Gastroesophageal sphincter (tissue), 3 donors: ENCODE data around the gene SLC4A11.
"Not testable (repeated sequence)": the region's sequence is repeated elsewhere in the genome, so short reads cannot be mapped to it uniquely, and the experiment has no call there.

Experiments used
- EP300 ChIP-seq: sonication (generic); formaldehyde crosslinking; IDR thresholded peaks from one replicate; pipeline ENCODE4 v1.6.1; 2017; ENCODE audit warnings: antibody characterized with exemption, mild to moderate bottlenecking
- POLR2A ChIP-seq, 2 donors: fragments of 450-650 bp; IDR thresholded peaks; one replicate each; pipeline ENCODE4 v1.6.1; 2017; ENCODE audit warnings: antibody characterized with exemption in 2 of 2, mild to moderate bottlenecking in 2 of 2, moderate library complexity in 1 of 2
- POLR2AphosphoS5 ChIP-seq: sonication (generic); formaldehyde crosslinking; IDR thresholded peaks from one replicate; pipeline ENCODE4 v1.6.1; 2017; ENCODE audit warnings: antibody characterized with exemption
- TF ChIP-seq, protein P1 (sequence below), 4 experiments: fragments of 200-600 bp in 2 of 4; fragments of 450-650 bp in 2 of 4; sonication (generic) in 1 of 4; IDR thresholded peaks; one replicate each; pipeline ENCODE4 v1.5.1; 2017 to 2019; ENCODE audit warnings: antibody characterized with exemption in 4 of 4, mild to moderate bottlenecking in 2 of 4, moderate library complexity in 2 of 4

DNA sequence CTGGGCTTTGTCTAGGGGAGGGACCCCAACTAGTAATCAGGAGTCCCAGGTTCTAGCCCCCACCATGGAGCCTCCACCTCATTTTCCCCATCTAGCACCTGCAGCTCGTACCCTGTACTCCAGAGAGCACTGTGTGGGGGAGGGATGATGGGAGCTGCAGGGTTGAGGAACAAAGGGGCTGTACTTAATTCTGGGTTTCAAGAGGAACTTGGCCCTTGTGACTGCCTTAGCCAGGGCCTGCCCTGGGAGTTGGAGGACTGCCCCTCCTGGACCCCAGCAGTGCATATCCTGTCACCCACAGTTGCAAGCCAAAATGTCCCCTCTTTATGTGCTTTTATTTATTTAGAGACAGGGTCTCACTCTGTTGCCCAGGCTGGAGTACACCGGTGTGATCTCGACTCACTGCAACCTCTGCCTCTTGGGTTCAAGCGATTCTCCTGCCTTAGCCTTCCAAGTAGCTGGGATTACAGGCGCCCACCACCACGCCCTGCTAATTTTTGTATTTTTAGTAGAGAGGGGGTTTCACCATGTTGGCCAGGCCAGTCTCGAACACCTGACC, 23.6 kb downstream of the SLC4A11 start:
- TF ChIP-seq POLR2A (IDR thresholded peaks at IDR 0.05); POLR2AphosphoS5; EP300: not testable (repeated sequence)
- TF ChIP-seq, protein P1, sequence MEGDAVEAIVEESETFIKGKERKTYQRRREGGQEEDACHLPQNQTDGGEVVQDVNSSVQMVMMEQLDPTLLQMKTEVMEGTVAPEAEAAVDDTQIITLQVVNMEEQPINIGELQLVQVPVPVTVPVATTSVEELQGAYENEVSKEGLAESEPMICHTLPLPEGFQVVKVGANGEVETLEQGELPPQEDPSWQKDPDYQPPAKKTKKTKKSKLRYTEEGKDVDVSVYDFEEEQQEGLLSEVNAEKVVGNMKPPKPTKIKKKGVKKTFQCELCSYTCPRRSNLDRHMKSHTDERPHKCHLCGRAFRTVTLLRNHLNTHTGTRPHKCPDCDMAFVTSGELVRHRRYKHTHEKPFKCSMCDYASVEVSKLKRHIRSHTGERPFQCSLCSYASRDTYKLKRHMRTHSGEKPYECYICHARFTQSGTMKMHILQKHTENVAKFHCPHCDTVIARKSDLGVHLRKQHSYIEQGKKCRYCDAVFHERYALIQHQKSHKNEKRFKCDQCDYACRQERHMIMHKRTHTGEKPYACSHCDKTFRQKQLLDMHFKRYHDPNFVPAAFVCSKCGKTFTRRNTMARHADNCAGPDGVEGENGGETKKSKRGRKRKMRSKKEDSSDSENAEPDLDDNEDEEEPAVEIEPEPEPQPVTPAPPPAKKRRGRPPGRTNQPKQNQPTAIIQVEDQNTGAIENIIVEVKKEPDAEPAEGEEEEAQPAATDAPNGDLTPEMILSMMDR (IDR thresholded peaks at IDR 0.05), result not testable (repeated sequence)
